Measurements from ENCODE around the gene HES2.
"Not testable (repeated sequence)": the region's sequence is repeated elsewhere in the genome, so short reads cannot be mapped to it uniquely, and the experiment has no call there.

The HES2 gene

GRCh38 chr1:6419804-6420453, at the start of gene HES2:
Gene HES2, minus strand, starts transcription at chr1:6419919. Its CDS starts 99 bp downstream, at chr1:6419820.
- FAIRE-seq = no peak

GRCh38 chr1:6468729-6469461, 49.2 kb upstream of the HES2 start:
- FAIRE-seq = no peak

GRCh38 chr1:6467744-6468688, 48.3 kb upstream of the HES2 start:
- no peak for FAIRE-seq

GRCh38 chr1:6467224-6467623, 47.5 kb upstream of the HES2 start:
- no peak for FAIRE-seq

GRCh38 chr1:6466751-6467150, 47.0 kb upstream of the HES2 start:
- no peak for FAIRE-seq

- no peak for FAIRE-seq
Measured at GRCh38 chr1:6466023-6466422, 46.3 kb upstream of the HES2 start, which contains the start of gene TNFRSF25. Gene TNFRSF25, minus strand, starts transcription at chr1:6466173. Its CDS starts 66 bp downstream, at chr1:6466107.

- no peak for FAIRE-seq
Measured at GRCh38 chr1:6465461-6466005, 45.8 kb upstream of the HES2 start.

- no peak for FAIRE-seq
Measured at GRCh38 chr1:6464915-6465314, 45.2 kb upstream of the HES2 start.

- no peak for FAIRE-seq
Measured at GRCh38 chr1:6464514-6464836, 44.8 kb upstream of the HES2 start.

GRCh38 chr1:6463120-6463412, 43.3 kb upstream of the HES2 start:
- no peak for FAIRE-seq

- no peak for FAIRE-seq
Measured at GRCh38 chr1:6462412-6463119, 42.8 kb upstream of the HES2 start.

GRCh38 chr1:6461538-6462411, 42.1 kb upstream of the HES2 start:
- no peak for FAIRE-seq

GRCh38 chr1:6461051-6461530, 41.4 kb upstream of the HES2 start:
- no peak for FAIRE-seq

GRCh38 chr1:6460301-6461050, 40.8 kb upstream of the HES2 start:
- no peak for FAIRE-seq

- FAIRE-seq = no peak
Measured at GRCh38 chr1:6459850-6460265, 40.1 kb upstream of the HES2 start.

GRCh38 chr1:6456800-6457466, 37.2 kb upstream of the HES2 start:
- FAIRE-seq = no peak

GRCh38 chr1:6455752-6456520, 36.2 kb upstream of the HES2 start:
- not testable (repeated sequence) for FAIRE-seq

GRCh38 chr1:6454856-6455751, 35.4 kb upstream of the HES2 start:
- no peak for FAIRE-seq
